GM19240 (cell line): ENCODE results near the gene TTC27.
"Not testable (repeated sequence)": the region's sequence is repeated elsewhere in the genome, so short reads cannot be mapped to it uniquely, and the experiment has no call there.

Experiments
- DNase-seq: peaks from one replicate; pipeline ENCODE4 v3.0.0; 2011; ENCODE audit warnings: low spot score; ENCODE audit not compliant: insufficient read length

The TTC27 gene

GRCh38 chr2:32847734-32848133, 219.9 kb downstream of the TTC27 start:
- no peak for DNase-seq

- DNase-seq: no peak
These were observed 221.8 kb downstream of the TTC27 start for GRCh38 chr2:32849456-32850194.

DNA sequence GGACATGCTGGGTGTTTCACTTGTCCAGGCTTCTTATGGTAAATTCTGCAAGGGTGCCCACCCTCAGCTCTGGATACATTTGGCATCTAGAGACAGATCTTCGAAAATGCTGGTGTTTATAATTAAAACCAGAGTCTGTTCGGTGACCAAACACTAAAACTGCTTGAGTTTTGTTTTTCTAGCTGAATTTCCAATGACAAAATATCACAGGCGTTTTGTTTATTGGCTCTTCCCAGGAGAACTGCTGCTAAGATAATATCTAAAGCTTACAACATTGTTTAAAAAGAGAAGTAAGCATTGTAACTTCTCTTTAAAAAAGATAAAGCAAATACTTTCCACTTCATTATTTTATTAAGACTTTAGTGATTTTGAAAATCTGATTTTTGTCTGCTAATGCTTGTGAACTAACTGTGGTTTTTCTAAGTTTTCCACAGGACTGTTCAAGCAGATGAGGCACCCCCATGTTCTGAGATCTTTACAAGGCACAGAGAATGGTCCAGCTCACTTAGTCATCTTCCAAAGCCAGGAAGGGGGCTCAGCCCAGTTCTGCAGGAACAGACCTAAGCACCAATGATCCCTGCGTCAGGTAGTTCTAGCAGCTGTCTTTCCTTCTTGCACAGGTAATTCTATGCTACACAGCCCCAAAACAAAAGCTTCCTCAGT, 224.1 kb downstream of the TTC27 start:
- no peak for DNase-seq

DNA sequence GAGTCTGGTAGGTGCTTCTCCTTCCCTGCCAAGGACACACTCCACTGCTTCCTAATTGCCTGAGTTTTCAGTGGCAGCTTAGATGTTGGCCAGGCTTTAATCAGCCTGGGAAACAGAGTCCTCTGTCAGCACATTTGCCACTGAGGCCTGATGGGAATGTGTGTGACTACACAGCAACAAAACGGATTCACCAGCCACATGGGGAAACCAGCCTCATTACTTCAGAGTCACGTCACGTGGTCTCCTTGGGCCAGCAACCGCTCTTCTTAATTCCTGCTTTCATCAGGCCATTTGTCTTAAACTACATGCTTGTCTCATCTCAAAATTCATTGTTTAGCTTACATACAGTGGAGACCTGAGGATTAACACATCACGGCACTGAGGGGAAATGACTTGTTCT, 225.0 kb downstream of the TTC27 start:
- no peak for DNase-seq

DNA sequence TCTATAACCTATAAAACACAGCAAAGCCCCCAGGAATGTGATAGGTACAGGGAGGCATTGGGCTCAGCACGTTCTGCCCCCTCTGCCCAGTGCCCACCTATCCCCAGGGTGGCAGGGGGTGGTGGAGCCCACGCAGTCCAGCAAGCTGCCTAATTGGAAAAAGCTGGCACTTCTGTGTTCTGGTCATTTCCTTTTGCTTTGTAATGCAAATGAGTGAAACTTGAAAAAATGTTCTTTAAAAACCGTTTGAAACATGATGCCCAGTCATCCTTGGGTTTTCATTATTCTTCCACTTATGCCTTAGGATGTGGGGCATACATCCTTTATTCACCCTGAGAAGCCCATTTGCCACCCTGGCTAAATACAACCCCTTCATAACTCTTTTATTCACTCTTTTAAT, 229.0 kb downstream of the TTC27 start:
- DNase-seq: no peak

DNA sequence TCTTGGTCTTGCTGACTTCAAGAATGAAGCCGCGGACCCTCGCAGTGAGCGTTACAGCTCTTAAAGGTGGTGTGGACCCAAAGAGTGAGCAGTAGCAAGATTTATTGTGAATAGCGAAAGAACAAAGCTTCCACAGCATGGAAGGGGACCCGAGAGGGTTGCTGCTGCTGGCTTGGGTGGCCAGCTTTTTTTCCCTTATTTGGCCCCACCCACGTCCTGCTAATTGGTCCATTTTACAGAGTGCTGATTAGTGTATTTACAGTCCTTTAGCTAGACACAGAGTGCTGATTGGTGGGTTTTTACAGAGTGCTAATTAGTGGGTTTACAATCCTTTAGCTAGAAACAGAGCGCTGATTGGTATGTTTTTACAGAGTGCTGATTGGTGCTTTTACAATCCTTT, 230.9 kb downstream of the TTC27 start:
- DNase-seq: no peak

DNA sequence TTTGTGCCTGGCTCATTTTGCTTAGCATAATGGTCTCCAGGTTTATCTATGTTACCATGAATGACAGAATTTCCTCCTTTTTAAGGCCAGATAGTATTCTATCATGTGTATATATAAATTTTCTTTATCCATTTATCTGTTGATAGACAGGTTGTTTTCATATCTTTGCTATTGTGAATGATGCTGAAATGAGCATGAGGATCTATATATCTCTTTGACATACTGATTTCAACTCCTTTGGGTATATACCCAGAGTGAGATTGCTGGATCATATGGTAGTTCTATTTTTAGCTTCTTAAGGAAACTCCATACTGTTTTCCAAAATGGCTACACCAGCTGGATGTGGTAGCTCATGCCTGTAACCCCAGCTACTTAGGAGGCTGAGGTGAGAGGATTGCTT, 232.5 kb downstream of the TTC27 start:
- no peak for DNase-seq

- DNase-seq: no peak
These were observed 234.6 kb downstream of the TTC27 start for GRCh38 chr2:32862269-32863055.

GRCh38 chr2:32863326-32863725, 235.5 kb downstream of the TTC27 start:
- no peak for DNase-seq

DNA sequence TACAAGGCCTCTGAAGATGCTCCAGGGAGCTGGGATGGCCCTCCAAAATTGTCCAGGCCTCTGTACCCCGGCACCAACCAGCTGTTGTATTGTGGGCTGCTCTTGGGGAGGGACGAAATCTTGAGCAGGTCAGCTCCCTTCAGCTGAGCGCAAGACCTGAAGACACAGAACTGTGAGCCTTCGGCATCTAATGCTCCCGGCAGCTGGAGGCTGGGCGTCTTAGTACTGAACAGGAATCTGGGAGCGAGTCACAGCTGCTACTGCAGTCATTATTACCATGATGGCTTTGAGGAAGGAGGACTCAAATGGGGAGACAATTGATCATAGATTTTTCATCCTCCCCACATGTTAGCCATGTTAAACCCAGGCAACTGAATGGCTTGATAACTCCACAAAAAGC, 236.0 kb downstream of the TTC27 start:
- no peak for DNase-seq

DNA sequence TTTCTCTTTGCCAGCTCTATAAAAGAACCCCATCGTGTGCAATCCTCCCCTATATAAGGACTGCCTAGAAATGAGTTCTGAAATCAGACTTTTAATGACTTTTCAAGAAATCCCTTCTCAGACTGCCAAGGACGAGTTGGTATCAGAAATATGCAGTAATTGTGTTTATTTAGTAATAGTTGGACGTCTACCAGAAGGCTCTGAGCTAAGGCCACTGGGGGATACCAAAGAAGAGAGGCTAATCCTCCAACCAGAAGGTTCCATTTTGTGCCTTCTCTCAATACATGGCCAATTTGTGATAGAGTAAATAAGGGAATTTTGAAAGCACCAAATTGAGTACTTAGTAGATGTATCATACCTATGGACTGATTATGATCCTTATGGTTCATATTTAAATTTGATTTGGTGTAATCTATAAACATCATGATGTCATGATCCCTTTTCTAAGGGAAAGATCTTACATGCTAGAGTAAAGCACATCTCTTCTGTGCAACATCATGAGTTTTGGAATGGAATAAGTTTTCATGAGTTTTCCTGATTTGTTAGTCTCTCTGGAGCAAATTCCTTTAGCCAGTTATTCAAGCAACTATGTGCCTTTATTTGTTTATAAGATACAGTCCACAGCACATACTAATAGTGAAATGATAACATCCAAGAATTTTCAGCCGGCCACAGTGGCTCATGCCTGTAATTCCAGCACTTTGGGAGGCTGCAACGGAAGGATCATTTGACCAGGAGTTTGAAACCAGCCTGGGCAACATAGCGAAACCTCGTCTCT, 236.7 kb downstream of the TTC27 start:
- DNase-seq: no peak

DNA sequence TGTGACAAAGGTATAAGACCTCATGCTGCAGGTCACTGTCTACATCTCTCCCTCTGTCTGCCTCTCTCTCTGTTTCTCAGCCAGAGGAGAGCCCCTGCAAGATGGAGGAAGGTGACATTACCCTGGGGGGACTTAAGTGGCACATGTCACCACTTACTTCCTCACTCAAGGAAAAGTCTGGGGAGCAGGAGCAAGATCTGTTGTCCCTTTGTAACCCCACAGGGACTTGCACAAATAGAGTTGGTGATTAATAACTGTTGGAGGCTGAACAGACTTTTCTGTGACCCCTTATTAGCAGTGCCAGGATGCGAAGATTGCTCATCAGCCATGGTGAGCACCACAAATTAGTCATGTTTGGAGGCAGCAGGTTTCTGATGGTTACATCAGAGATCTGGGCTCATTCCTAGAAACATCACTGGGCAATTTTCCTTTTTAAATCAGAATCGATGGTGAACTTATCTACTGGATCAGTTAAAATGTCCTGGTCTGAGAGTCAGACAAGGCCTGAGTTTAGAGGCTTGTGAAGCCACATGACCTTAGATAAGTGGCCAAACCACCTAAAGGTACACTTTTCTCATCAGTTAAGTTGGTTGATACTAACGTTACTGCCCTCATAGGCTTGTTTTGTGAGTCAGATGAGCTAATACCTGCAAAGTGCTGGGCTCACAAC, 237.7 kb downstream of the TTC27 start:
- DNase-seq: no peak

DNA sequence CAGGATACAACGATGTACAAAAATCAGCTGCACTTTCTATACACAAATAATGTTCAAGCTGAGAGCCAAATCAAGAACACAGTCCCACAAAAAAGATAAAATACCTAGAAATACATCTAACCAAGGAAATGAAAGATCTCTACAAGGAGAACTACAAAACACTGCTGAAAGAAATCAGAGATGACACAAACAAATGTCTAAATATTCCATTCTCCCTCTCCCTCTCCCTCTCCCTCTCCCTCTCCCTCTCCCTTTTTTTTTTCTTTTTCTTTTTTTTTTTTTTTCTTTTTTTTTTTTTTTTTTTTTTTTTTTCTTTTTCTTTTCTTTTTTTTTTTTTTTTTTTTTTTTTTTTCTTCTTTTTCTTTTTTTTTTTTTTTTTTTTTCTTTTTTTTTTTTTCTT, 238.6 kb downstream of the TTC27 start:
- not testable (repeated sequence) for DNase-seq
